HEK293 (cell line): ENCODE data around the gene TAF11L6.
"Not testable (repeated sequence)": the region's sequence is repeated elsewhere in the genome, so short reads cannot be mapped to it uniquely, and the experiment has no call there.

Experiments used
- TF ChIP-seq, protein P1 (sequence below): fragments of 450-650 bp; formaldehyde crosslinking; IDR thresholded peaks from 2 replicates; pipeline ENCODE4 v1.5.1; 2016; ENCODE audit warnings: missing biosample characterization, missing genetic modification characterization
- TF ChIP-seq, protein P2 (sequence below): fragments of 450-650 bp; formaldehyde crosslinking; IDR thresholded peaks from 2 replicates; pipeline ENCODE4 v1.5.1; 2016; ENCODE audit warnings: missing biosample characterization, missing genetic modification characterization

- TF ChIP-seq, protein P1, sequence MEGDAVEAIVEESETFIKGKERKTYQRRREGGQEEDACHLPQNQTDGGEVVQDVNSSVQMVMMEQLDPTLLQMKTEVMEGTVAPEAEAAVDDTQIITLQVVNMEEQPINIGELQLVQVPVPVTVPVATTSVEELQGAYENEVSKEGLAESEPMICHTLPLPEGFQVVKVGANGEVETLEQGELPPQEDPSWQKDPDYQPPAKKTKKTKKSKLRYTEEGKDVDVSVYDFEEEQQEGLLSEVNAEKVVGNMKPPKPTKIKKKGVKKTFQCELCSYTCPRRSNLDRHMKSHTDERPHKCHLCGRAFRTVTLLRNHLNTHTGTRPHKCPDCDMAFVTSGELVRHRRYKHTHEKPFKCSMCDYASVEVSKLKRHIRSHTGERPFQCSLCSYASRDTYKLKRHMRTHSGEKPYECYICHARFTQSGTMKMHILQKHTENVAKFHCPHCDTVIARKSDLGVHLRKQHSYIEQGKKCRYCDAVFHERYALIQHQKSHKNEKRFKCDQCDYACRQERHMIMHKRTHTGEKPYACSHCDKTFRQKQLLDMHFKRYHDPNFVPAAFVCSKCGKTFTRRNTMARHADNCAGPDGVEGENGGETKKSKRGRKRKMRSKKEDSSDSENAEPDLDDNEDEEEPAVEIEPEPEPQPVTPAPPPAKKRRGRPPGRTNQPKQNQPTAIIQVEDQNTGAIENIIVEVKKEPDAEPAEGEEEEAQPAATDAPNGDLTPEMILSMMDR (tag by site-specific recombination), result not testable (repeated sequence)
- TF ChIP-seq, protein P2, sequence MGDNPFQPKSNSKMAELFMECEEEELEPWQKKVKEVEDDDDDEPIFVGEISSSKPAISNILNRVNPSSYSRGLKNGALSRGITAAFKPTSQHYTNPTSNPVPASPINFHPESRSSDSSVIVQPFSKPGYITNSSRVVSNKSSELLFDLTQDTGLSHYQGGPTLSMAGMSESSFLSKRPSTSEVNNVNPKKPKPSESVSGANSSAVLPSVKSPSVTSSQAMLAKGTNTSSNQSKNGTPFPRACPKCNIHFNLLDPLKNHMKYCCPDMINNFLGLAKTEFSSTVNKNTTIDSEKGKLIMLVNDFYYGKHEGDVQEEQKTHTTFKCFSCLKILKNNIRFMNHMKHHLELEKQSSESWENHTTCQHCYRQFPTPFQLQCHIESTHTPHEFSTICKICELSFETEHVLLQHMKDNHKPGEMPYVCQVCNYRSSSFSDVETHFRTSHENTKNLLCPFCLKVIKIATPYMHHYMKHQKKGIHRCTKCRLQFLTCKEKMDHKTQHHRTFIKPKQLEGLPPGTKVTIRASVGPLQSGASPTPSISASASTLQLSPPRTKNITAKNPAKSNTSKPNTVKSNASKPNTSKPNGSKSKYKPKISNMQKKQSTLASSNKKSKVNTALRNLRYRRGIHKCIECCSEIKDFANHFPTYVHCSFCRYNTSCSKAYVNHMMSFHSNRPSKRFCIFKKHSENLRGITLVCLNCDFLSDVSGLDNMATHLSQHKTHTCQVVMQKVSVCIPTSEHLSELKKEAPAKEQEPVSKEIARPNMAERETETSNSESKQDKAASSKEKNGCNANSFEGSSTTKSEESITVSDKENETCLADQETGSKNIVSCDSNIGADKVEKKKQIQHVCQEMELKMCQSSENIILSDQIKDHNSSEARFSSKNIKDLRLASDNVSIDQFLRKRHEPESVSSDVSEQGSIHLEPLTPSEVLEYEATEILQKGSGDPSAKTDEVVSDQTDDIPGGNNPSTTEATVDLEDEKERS (tag by site-specific recombination), result not testable (repeated sequence)
Measured at GRCh38 chr5:17491257-17491656, 37.2 kb upstream of the TAF11L6 start.
